Measurements from ENCODE around the gene CACNA1C.

DNA sequence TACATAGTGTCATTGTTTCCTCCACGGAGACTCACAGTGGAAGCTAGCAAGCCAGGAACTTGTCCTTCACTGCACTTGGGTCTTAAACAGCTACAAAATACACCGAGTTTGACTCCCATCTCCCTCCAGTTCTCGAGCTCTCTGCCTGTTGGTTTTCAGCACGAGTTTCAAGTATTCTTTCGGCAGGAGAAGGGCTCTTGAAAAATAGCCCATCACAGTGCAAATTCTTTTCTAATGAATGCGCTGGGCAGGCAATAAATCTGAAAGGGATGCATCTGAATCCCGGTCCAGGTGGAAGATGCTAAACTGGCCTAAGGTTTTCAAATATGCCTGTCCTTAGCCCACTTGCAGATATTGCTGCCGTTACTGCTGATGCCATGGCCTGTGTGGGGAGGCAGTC, 173.9 kb downstream of the CACNA1C start:
- TF ChIP-seq, protein P1, sequence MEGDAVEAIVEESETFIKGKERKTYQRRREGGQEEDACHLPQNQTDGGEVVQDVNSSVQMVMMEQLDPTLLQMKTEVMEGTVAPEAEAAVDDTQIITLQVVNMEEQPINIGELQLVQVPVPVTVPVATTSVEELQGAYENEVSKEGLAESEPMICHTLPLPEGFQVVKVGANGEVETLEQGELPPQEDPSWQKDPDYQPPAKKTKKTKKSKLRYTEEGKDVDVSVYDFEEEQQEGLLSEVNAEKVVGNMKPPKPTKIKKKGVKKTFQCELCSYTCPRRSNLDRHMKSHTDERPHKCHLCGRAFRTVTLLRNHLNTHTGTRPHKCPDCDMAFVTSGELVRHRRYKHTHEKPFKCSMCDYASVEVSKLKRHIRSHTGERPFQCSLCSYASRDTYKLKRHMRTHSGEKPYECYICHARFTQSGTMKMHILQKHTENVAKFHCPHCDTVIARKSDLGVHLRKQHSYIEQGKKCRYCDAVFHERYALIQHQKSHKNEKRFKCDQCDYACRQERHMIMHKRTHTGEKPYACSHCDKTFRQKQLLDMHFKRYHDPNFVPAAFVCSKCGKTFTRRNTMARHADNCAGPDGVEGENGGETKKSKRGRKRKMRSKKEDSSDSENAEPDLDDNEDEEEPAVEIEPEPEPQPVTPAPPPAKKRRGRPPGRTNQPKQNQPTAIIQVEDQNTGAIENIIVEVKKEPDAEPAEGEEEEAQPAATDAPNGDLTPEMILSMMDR (IDR thresholded peaks at IDR 0.05; ENCODE audit: low read depth, low read length) = no peak
- TF ChIP-seq POLR2A (IDR thresholded peaks at IDR 0.05; ENCODE audit: extremely low read depth, insufficient read length) = no peak
- TF ChIP-seq, protein P2, sequence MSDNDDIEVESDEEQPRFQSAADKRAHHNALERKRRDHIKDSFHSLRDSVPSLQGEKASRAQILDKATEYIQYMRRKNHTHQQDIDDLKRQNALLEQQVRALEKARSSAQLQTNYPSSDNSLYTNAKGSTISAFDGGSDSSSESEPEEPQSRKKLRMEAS (IDR thresholded peaks at IDR 0.05; ENCODE audit: low read depth, low read length) = no peak
